Calu3 (cell line): ENCODE data around the gene CUL7. TPM values are rescaled to one million over a fixed set of nuclear protein-coding genes. Genes with fewer than 3 reads are reported as not detected.
A peak's percentile ranks its signal among the peaks of the same experiment; 100 is the strongest.

Experiments
- BruUV-seq: library from RNA; stranded (reverse); fragments of 400-500 nt; replicated peaks from 2 replicates; lab custom pipeline; 2021; lab: Mats Ljungman, UMichigan
- CTCF ChIA-PET: fragments of 300-600 bp; sonication (Branson Sonifier 250); formaldehyde crosslinking; loops from one replicate; lab custom pipeline; 2022; ENCODE audit warnings: antibody characterized with exemption; lab: Charles Lee
- DNase-seq: peaks from one replicate; pipeline ENCODE4 v3.0.0; 2022
- H3K27ac Mint-ChIP-seq: one replicate; pipeline ENCODE4 v1.8.0; 2022; ENCODE audit warnings: mixed read lengths; ENCODE audit not compliant: unreplicated experiment
- H3K27me3 Mint-ChIP-seq: one replicate; pipeline ENCODE4 v1.8.0; 2022; ENCODE audit warnings: mixed read lengths; ENCODE audit not compliant: unreplicated experiment
- H3K36me3 Mint-ChIP-seq: one replicate; pipeline ENCODE4 v1.8.0; 2022; ENCODE audit warnings: mild to moderate bottlenecking, moderate library complexity, mixed read lengths; ENCODE audit not compliant: insufficient read depth, unreplicated experiment
- H3K4me1 Mint-ChIP-seq: one replicate; pipeline ENCODE4 v1.8.0; 2022; ENCODE audit warnings: mild to moderate bottlenecking, low read depth, mixed read lengths; ENCODE audit not compliant: unreplicated experiment
- H3K4me3 Mint-ChIP-seq: one replicate; pipeline ENCODE4 v1.8.0; 2022; ENCODE audit warnings: mild to moderate bottlenecking, low read depth, moderate library complexity, mixed read lengths; ENCODE audit not compliant: unreplicated experiment
- H3K9me3 Mint-ChIP-seq: one replicate; pipeline ENCODE4 v1.8.0; 2022; ENCODE audit warnings: low read depth, mixed read lengths; ENCODE audit not compliant: unreplicated experiment
- CTCF ChIP-seq: fragments of 200-600 bp; IDR thresholded peaks from one replicate; pipeline ENCODE4 v1.8.0; 2022; ENCODE audit warnings: antibody characterized with exemption; ENCODE audit not compliant: unreplicated experiment
- intact Hi-C: fragments of 100-400 bp; cut with micrococcal nuclease; formaldehyde crosslinking; loops from one replicate; pipeline ENCODE4 v1.10.0; 2022; ENCODE audit not compliant: unreplicated experiment
- total RNA-seq: library from RNA; stranded (reverse); gene quantifications from 2 replicates; pipeline ENCODE4 v1.2.3, GENCODE V29; 2022

Gene CUL7
- total RNA-seq, 1 experiment from 2014 or later = 25.5 TPM

GRCh38 chr6:43076464-43077332, 23.0 kb upstream of the CUL7 start:
- CTCF ChIA-PET = interaction anchor here (0.6 to 2.5 kb wide), 4 partner anchors 20 to 67 kb away, joined by 3 to 7 read pairs (median 6); no protein-coding TSS in a partner anchor
- no peak for TF ChIP-seq CTCF
- H3K4me3 Mint-ChIP-seq = peak overlapping the region; percentile 86
- H3K27ac Mint-ChIP-seq = no peak overlapping the region
- H3K9me3 Mint-ChIP-seq = no peaks in the 10 kb centered on the region
- no peaks in the 10 kb centered on the region for H3K27me3 Mint-ChIP-seq
- no TSS peak for BruUV-seq
- peaks cover 17% of the 10 kb centered on the region for H3K36me3 Mint-ChIP-seq
- intact Hi-C loops = no loop called here
- peak; percentile 47 for DNase-seq
- peaks cover 14% of the 10 kb centered on the region for H3K4me1 Mint-ChIP-seq

DNA sequence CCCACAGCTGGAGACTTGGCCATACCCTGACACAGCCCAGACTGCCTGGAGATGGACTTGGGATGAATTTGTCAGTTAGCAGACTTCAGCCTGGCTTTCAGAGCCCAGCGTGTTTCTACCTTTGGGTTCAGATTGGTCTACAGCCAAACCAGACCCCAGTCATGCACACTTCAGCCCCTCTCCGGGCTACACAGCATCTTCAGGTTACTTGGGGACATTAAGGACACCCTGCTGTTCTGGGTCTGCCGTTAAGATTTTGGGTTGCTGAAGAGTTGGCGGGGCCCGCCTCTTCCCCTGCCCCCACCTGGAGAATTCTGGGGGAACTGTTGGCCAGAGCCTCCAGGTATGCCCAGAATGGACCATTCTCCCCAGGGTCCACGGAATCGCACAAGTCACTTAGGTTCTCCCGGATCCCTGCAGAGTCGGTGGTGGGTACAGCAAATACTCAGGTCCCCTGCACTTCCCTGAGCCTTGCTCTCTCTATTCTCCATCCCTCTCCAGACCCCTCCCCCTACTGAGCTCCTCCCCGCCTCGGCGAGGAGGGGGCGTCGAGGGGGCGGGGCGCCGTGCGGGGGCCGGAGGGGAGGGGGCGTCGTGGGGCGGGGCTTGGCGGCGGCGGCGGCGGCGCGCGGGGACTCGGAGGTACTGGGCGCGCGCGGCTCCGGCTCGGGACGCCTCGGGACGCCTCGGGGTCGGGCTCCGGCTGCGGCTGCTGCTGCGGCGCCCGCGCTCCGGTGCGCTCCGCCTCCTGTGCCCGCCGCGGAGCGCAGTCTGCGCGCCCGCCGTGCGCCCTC, 22.2 kb upstream of the CUL7 start, which contains the start of gene PTK7:
Gene PTK7 (plus strand): TSS at position 645 of the 794 bp plus-strand sequence. CDS start 175 bp downstream, outside the sequence.
- TF ChIP-seq CTCF = no peak
- intact Hi-C loops = no loop called here
- H3K4me1 Mint-ChIP-seq = peaks cover 14% of the 10 kb centered on the region
- BruUV-seq = no TSS peak
- H3K36me3 Mint-ChIP-seq = peaks cover 14% of the 10 kb centered on the region
- H3K9me3 Mint-ChIP-seq = no peaks in the 10 kb centered on the region
- H3K4me3 Mint-ChIP-seq = peak within 1 kb of the TSS; percentile 86
- H3K27ac Mint-ChIP-seq = no peak within 1 kb of the TSS
- CTCF ChIA-PET = interaction anchor here (0.6 to 2.5 kb wide), 5 partner anchors 16 to 68 kb away, joined by 3 to 7 read pairs (median 4); partner anchors contain the start of genes KLC4 and MRPL2
- peak; percentile 76 for DNase-seq
- H3K27me3 Mint-ChIP-seq = no peaks in the 10 kb centered on the region

DNA sequence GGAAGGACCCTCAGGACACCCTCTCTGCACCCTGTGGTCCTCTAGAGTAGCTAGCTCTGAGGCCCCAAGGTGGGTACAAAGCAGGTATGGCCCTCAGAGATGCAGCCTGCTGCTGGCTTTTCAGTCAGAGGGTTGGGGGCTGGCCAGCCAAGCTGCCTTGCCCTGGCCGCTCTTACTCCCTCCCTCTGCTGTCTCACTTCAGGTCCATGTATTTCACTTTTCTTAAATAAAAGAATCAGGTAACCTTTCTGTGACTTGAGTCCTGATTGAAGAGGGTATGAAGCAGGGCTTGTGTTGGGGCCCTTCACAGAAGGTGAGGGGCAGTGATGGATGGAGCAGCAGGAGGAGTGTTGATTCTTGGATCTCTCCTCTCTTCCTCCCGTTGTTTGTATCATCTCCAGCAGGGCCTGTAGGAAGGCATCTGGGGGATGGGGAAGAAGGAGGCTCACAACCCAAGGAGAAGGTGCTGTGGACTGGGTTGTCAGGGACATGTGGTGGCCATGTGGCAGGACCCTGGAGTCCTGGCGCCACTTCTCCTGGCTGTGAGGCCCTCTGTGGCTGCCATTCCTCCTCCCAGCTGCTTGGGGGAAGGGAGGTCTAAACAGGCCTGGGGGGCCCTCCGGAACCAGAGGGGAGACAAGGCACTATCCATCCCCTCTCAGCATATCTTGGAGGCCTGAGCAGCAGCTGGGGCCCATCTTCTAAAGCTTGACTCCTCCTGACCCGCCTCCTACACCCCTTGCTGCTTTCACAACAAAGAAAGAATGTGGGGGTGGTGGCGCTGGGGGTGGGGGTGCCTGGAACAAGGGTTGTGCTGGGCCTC, 21.4 kb upstream of the CUL7 start:
- no peaks in the 10 kb centered on the region for H3K9me3 Mint-ChIP-seq
- CTCF ChIA-PET = interaction anchor here (0.6 to 1.7 kb wide), 2 partner anchors 69 to 1798 kb away, joined by 3 read pairs; no protein-coding TSS in a partner anchor
- H3K36me3 Mint-ChIP-seq = peaks cover 12% of the 10 kb centered on the region
- no TSS peak for BruUV-seq
- no peak overlapping the region for H3K27ac Mint-ChIP-seq
- no peak for TF ChIP-seq CTCF
- H3K4me3 Mint-ChIP-seq = peak overlapping the region; percentile 86
- peaks cover 14% of the 10 kb centered on the region for H3K4me1 Mint-ChIP-seq
- intact Hi-C loops = no loop called here
- no peak for DNase-seq
- no peaks in the 10 kb centered on the region for H3K27me3 Mint-ChIP-seq
